Sigmoid colon (tissue), 7 donors: Measurements from ENCODE around the gene GNA12. TPM values are rescaled to one million over a fixed set of nuclear protein-coding genes. Genes with fewer than 3 reads are reported as not detected.

Experiments used
- DNase-seq: peaks from one replicate; pipeline ENCODE4 v3.0.0-alpha.2; 2019
- H3K27ac ChIP-seq, 4 donors: fragments of 200-600 bp; sonication (generic); one replicate each; pipeline ENCODE4 v1.5.1; 2016 to 2019; ENCODE audit warnings: mild to moderate bottlenecking in 1 of 4
- H3K27me3 ChIP-seq, 3 donors: fragments of 200-600 bp; sonication (generic); one replicate each; pipeline ENCODE4 v1.5.1; 2019; ENCODE audit warnings: mild to moderate bottlenecking in 1 of 3
- H3K36me3 ChIP-seq, 4 donors: fragments of 200-600 bp; sonication (generic); one replicate each; pipeline ENCODE4 v1.5.1; 2016 to 2019
- H3K4me1 ChIP-seq, 4 donors: fragments of 200-600 bp; sonication (generic); one replicate each; pipeline ENCODE4 v1.5.1; 2017 to 2019
- H3K4me3 ChIP-seq, 4 donors: fragments of 200-600 bp; sonication (generic); one replicate each; pipeline ENCODE4 v1.5.1; 2017 to 2019; ENCODE audit warnings: mild to moderate bottlenecking in 2 of 4, moderate library complexity in 1 of 4
- H3K9me3 ChIP-seq, 4 donors: fragments of 200-600 bp in 3 of 4; sonication (generic) in 3 of 4; one replicate each; pipeline versions ENCODE4 v1.5.1 to v1.6.1; 2013 to 2019
- CTCF ChIP-seq, 4 experiments: fragments of 450-650 bp in 3 of 4; fragments of 200-600 bp in 1 of 4; IDR thresholded peaks; one replicate each; pipeline ENCODE4 v1.5.1; 2016 to 2019; ENCODE audit warnings: antibody characterized with exemption in 4 of 4, mild to moderate bottlenecking in 3 of 4, moderate library complexity in 2 of 4
- EP300 ChIP-seq, 4 donors: sonication (generic); formaldehyde crosslinking; IDR thresholded peaks; one replicate each; pipeline ENCODE4 v1.6.1; 2017; ENCODE audit warnings: antibody characterized with exemption in 4 of 4
- POLR2A ChIP-seq, 2 donors: fragments of 450-650 bp; IDR thresholded peaks; one replicate each; pipeline ENCODE4 v1.6.1; 2016; ENCODE audit warnings: antibody characterized with exemption in 2 of 2, mild to moderate bottlenecking in 2 of 2, moderate library complexity in 2 of 2
- POLR2AphosphoS5 ChIP-seq, 4 donors: sonication (generic); formaldehyde crosslinking; IDR thresholded peaks; one replicate each; pipeline ENCODE4 v1.6.1; 2017; ENCODE audit warnings: antibody characterized with exemption in 4 of 4
- WGBS, 2 donors: extraction: QIAGEN DNeasy Blood & Tissue Kit; methylation state at CpG; one replicate each; pipeline ENCODE4 v1.1.7; 2013; 5-methylcytosine and 5-hydroxymethylcytosine counted together
- intact Hi-C: fragments of 100-400 bp; cut with DNase I; formaldehyde crosslinking; loops from one replicate; pipeline ENCODE4 v1.15.1; 2023
- polyA plus RNA-seq, 3 donors: library from polyadenylated mRNA; stranded (reverse); fragments of 200-250 nt; gene quantifications; one replicate each; pipeline ENCODE4 v1.2.3, GENCODE V29; 2013
- total RNA-seq, 4 donors: library from RNA; depleted of rRNA; stranded (reverse); fragments of >200 nt; gene quantifications; one replicate each; pipeline ENCODE4 v1.1.0, GENCODE V29; 2016
- donor health status: healthy with polysubstance abuse.
- donor health status: Bipolar disorder and iron deficiency.
- donor health status: healthy.

Gene GNA12
- total and polyA plus RNA-seq, 7 donors, result 13.2 to 46.5 (median 22.0) TPM

DNA sequence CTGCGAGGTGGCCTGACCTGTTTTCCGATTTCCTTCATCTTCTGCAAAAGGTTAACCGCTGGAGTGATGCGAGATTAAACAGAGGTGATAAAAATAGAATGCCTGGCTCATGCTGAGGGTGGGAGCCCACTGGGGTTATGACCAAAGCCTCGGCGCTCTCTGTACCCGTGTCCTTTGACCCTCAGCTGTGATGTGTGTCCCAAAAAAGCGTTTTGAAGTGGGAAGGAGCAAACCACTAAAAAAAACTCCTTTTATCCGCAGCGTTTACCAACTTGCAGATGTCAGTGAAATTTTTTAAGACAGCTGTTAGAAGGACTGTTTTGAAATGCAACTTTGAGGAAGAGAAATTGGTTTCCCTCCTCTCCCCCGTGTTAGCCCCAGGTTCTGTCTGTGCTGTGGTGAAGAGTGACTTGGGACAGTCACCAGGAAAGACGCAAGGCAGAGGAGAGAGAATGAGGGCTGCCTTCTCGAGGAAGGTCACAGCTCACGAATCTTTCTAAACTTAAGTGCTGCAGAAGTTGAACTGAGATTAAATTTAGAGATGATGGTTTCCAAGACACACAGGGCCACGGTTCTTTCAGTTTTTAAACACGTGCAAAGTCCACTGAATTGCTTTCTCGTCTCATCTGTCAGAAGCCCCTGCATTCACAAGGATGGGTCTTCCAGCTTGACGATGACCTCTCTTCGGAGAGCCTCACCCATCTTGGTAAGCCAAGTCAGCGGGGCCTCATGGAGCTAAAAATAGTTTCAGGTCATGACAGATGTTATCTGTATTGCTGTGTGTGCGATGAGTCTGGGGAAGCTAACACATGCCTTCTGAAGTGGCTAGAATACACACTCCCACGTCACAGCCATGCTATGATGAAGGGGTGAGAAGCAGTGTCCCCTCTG lies 128.5 kb downstream of the GNA12 start:
- Histone ChIP-seq H3K4me1 (peaks cover 0 to 25% (median 23%) of the 10 kb centered on the region in 4 donors), H3K27me3 (no peaks in the 10 kb centered on the region), H3K27ac (no peak overlapping the region), H3K4me3 (no peak overlapping the region), H3K9me3 (no peaks in the 10 kb centered on the region), H3K36me3 (peaks cover 0 to 4% (median 1%) of the 10 kb centered on the region in 4 donors)
- TF ChIP-seq POLR2AphosphoS5 (IDR thresholded peaks at IDR 0.05), result no peak
- TF ChIP-seq POLR2A (IDR thresholded peaks at IDR 0.05), result no peak
- no peak for TF ChIP-seq EP300 (IDR thresholded peaks at IDR 0.05)
- TF ChIP-seq CTCF (IDR thresholded peaks at IDR 0.05), result no peak
- intact Hi-C loops, result no loop called here
- 49 to 80% methylated on average over 22 of the region's 22 CpGs for WGBS, 2 donors
- no peak for DNase-seq

GRCh38 chr7:2714636-2715035 lies 129.5 kb downstream of the GNA12 start:
- Histone ChIP-seq H3K4me1 (peaks cover 0 to 32% (median 28%) of the 10 kb centered on the region in 4 donors), H3K27me3 (no peaks in the 10 kb centered on the region), H3K4me3 (no peak overlapping the region), H3K9me3 (no peaks in the 10 kb centered on the region), H3K36me3 (no peaks in the 10 kb centered on the region), H3K27ac (no peak overlapping the region)
- DNase-seq, result no peak
- intact Hi-C loops, result no loop called here
- 96 to 97% methylated on average over 9 of the region's 9 CpGs for whole genome bisulfite sequencing, 2 donors
- TF ChIP-seq CTCF (IDR thresholded peaks at IDR 0.05), result no peak
- no peak for TF ChIP-seq POLR2A (IDR thresholded peaks at IDR 0.05)
- no peak for TF ChIP-seq EP300 (IDR thresholded peaks at IDR 0.05)
- no peak for TF ChIP-seq POLR2AphosphoS5 (IDR thresholded peaks at IDR 0.05)

DNA sequence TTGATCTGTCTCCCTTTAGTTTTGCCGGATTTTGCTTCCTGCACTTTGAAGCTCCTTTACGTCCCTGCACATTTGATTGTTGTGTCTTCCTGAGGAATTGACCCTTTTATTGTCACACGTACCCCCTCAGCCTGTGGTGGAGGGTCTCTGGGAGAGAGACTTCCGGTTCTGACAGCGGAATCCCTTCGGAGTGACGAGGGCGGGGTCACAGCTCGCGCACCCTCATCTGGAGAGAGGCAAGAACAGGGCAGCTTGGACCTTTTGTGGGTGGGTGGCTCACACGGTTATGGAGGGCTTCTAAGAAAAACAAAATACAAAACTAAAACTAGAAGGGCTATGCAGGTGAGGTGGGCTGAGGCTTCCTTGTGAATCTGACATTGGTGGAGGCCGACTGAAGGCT lies 130.1 kb downstream of the GNA12 start:
- Histone ChIP-seq H3K27ac (no peak overlapping the region), H3K36me3 (no peaks in the 10 kb centered on the region), H3K4me3 (no peak overlapping the region), H3K27me3 (no peaks in the 10 kb centered on the region), H3K9me3 (no peaks in the 10 kb centered on the region), H3K4me1 (peaks cover 0 to 37% (median 33%) of the 10 kb centered on the region in 4 donors)
- WGBS, 2 donors, result 88 to 91% methylated on average over 12 of the region's 12 CpGs
- intact Hi-C loops, result no loop called here
- TF ChIP-seq CTCF (IDR thresholded peaks at IDR 0.05) (no peak), EP300 (IDR thresholded peaks at IDR 0.05) (no peak), POLR2A (IDR thresholded peaks at IDR 0.05) (no peak), POLR2AphosphoS5 (IDR thresholded peaks at IDR 0.05) (no peak)
- no peak for DNase-seq

DNA sequence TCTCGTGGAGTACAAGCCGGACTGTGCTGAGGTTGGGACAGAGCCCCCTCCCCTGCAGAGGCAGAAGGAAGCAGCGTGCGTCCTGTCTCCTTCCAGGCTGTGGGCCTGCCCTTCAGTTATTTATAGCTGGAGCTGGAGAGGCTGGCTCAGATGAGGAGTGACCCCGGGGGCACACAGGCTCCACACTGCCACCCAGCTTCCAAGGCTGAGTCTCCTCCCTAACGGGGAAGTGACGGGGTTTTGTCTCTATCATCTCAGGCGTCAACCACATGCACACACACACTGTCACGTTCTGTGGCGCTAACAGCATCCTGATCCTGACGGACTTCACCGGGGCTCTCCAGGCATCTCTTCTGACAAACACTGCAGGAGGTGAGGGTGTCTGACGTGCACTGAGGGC lies 130.7 kb downstream of the GNA12 start:
- no peaks in the 10 kb centered on the region for H3K27me3 ChIP-seq
- TF ChIP-seq CTCF (IDR thresholded peaks at IDR 0.05), result no peak
- no peak for TF ChIP-seq EP300 (IDR thresholded peaks at IDR 0.05)
- no peak for TF ChIP-seq POLR2AphosphoS5 (IDR thresholded peaks at IDR 0.05)
- TF ChIP-seq POLR2A (IDR thresholded peaks at IDR 0.05), result no peak
- WGBS, 2 donors, result 59 to 82% methylated on average over 13 of the region's 13 CpGs
- DNase-seq, result no peak
- H3K4me3 ChIP-seq, result no peak overlapping the region
- H3K27ac ChIP-seq, result no peak overlapping the region
- H3K36me3 ChIP-seq, result no peaks in the 10 kb centered on the region
- intact Hi-C loops, result no loop called here
- H3K9me3 ChIP-seq, result no peaks in the 10 kb centered on the region
- peaks cover 0 to 37% (median 34%) of the 10 kb centered on the region in 4 donors for H3K4me1 ChIP-seq
